ENCODE data around the gene RTRAF. TPM values are rescaled to one million over a fixed set of nuclear protein-coding genes. Genes with fewer than 3 reads are reported as not detected.

RTRAF gene
- total RNA-seq, 1 experiment from 2014 or later = 93.7 TPM

GRCh38 chr14:52052288-52052943 lies 63.1 kb downstream of the RTRAF start:
- TF ChIP-seq SIN3A (IDR thresholded peaks at IDR 0.05; ENCODE audit: borderline replicate concordance, insufficient read depth, low read depth, low read length) (no peak), REST (IDR thresholded peaks at IDR 0.05; ENCODE audit: insufficient read depth in 1 of 2, low read depth in 2 of 2, low read length in 1 of 2) (no peak), POLR2AphosphoS5 (IDR thresholded peaks at IDR 0.05; ENCODE audit: low read depth, low read length) (no peak), TCF7L2 (IDR thresholded peaks at IDR 0.05; ENCODE audit: low read depth, low read length) (no peak), CTCF (IDR thresholded peaks at IDR 0.05) (no peak)
- Histone ChIP-seq H3K27ac (ENCODE audit: low read length) (no peak overlapping the region), H3K27me3 (ENCODE audit: control insufficient read depth, insufficient read depth, low read length) (no peaks in the 10 kb centered on the region; the same call in 1 of the 2 replicates), H3K4me1 (ENCODE audit: control insufficient read depth, insufficient read depth, low read length) (no peaks in the 10 kb centered on the region), H3K36me3 (ENCODE audit: control insufficient read depth, insufficient read depth, low read length) (no peaks in the 10 kb centered on the region), H3K4me3 (ENCODE audit: low read depth in 2 of 2, low read length in 2 of 2) (no peak overlapping the region), H3K9me3 (ENCODE audit: control insufficient read depth, insufficient read depth, low read depth, low read length) (no peaks in the 10 kb centered on the region)
- CTCF ChIA-PET = no interaction called here
- intact Hi-C loops (cut with micrococcal nuclease; ENCODE audit: unreplicated experiment) (no loop called here), in situ Hi-C loops (cut with HindIII; ENCODE audit: low pct_unique_long_range_greater_than_20kb, low sequenced_read_pairs) (no loop called here)
- ATAC-seq = no peak
- POLR2A ChIA-PET = no interaction called here
- no peak for DNase-seq (ENCODE audit: low read depth, low spot score)
- BruUV-seq (replicated peaks) = no TSS peak

GRCh38 chr14:52053044-52053443 lies 63.7 kb downstream of the RTRAF start:
- ChIA-PET POLR2A (no interaction called here), CTCF (no interaction called here)
- Histone ChIP-seq H3K36me3 (ENCODE audit: control insufficient read depth, insufficient read depth, low read length) (no peaks in the 10 kb centered on the region), H3K27me3 (ENCODE audit: control insufficient read depth, insufficient read depth, low read length) (no peaks in the 10 kb centered on the region; the same call in 1 of the 2 replicates), H3K4me1 (ENCODE audit: control insufficient read depth, insufficient read depth, low read length) (no peaks in the 10 kb centered on the region), H3K4me3 (ENCODE audit: low read depth in 2 of 2, low read length in 2 of 2) (no peak overlapping the region), H3K27ac (ENCODE audit: low read length) (no peak overlapping the region), H3K9me3 (ENCODE audit: control insufficient read depth, insufficient read depth, low read depth, low read length) (no peaks in the 10 kb centered on the region)
- intact Hi-C loops (cut with micrococcal nuclease; ENCODE audit: unreplicated experiment) = no loop called here
- in situ Hi-C loops (cut with HindIII; ENCODE audit: low pct_unique_long_range_greater_than_20kb, low sequenced_read_pairs) = no loop called here
- TF ChIP-seq TCF7L2 (IDR thresholded peaks at IDR 0.05; ENCODE audit: low read depth, low read length) (no peak), CTCF (IDR thresholded peaks at IDR 0.05) (no peak), REST (IDR thresholded peaks at IDR 0.05; ENCODE audit: insufficient read depth in 1 of 2, low read depth in 2 of 2, low read length in 1 of 2) (no peak), POLR2AphosphoS5 (IDR thresholded peaks at IDR 0.05; ENCODE audit: low read depth, low read length) (no peak)
- DNase-seq (ENCODE audit: low read depth, low spot score) = no peak
- BruUV-seq (replicated peaks) = no TSS peak
- ATAC-seq = no peak
